LNCaP clone FGC (cell line): ENCODE results near the gene NPL.

Source experiments
- DNase-seq: peaks from one replicate; pipeline ENCODE4 v3.0.0-alpha.2; 2011; ENCODE audit warnings: low read depth
- H3K4me3 ChIP-seq: 2 replicates; pipeline ENCODE4 v1.5.1; 2011; ENCODE audit warnings: mild to moderate bottlenecking, low read depth, low read length, control low read depth
- CTCF ChIP-seq: IDR thresholded peaks from 2 replicates; pipeline ENCODE4 v1.5.1; 2012; ENCODE audit warnings: mild to moderate bottlenecking; ENCODE audit not compliant: control insufficient read depth, insufficient read depth; ENCODE audit errors: extremely low read depth

NPL gene

GRCh38 chr1:182755632-182756031 is 33.9 kb upstream of the NPL start:
- no peak overlapping the region for H3K4me3 ChIP-seq
- DNase-seq = no peak
- TF ChIP-seq CTCF = no peak

GRCh38 chr1:182756423-182756822 is 33.1 kb upstream of the NPL start:
- peak; percentile 37 for DNase-seq
- no peak overlapping the region for H3K4me3 ChIP-seq
- no peak for TF ChIP-seq CTCF

- DNase-seq = no peak
- H3K4me3 ChIP-seq = no peak overlapping the region
- TF ChIP-seq CTCF = no peak
Observed at GRCh38 chr1:182761396-182762395, 27.9 kb upstream of the NPL start.

GRCh38 chr1:182762536-182762935 is 27.0 kb upstream of the NPL start:
- DNase-seq = no peak
- no peak overlapping the region for H3K4me3 ChIP-seq
- no peak for TF ChIP-seq CTCF

- no peak for DNase-seq
- H3K4me3 ChIP-seq = no peak overlapping the region
- no peak for TF ChIP-seq CTCF
Observed at GRCh38 chr1:182764029-182764727, 25.4 kb upstream of the NPL start.

GRCh38 chr1:182765391-182765790 is 24.2 kb upstream of the NPL start:
- H3K4me3 ChIP-seq = no peak overlapping the region
- DNase-seq = no peak
- TF ChIP-seq CTCF = no peak
